Bone marrow (tissue), 2 donors: ENCODE data around the gene NSUN3.

Experiments used
- DNase-seq, 2 donors: peaks; one replicate each; lab custom pipeline; 2025; lab: John Stamatoyannopoulos, UW

NSUN3 gene

DNA sequence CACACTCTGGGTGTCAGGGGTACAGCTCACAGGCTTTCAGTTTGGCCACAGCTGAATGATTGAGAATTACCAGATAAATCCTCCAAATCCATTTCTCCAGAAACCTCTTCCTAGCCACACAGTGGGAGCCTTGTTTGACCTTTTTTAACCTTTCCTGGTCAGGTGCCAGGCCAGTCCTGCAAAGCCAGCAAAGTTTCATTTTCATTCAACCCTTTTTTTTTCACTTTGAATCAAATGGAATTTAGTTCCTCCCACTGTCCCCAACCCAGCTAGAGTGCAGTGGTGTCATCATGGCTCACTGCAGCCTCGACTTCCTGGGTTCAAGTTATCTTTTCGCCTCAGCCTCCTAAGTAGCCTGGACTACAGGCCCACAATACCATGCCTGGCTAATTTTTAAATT, 67.8 kb downstream of the NSUN3 start:
- no peak for DNase-seq

GRCh38 chr3:94132777-94133176, 69.9 kb downstream of the NSUN3 start:
- no peak for DNase-seq

- DNase-seq = no peak
Measured at GRCh38 chr3:94136133-94136532, 73.3 kb downstream of the NSUN3 start.

DNA sequence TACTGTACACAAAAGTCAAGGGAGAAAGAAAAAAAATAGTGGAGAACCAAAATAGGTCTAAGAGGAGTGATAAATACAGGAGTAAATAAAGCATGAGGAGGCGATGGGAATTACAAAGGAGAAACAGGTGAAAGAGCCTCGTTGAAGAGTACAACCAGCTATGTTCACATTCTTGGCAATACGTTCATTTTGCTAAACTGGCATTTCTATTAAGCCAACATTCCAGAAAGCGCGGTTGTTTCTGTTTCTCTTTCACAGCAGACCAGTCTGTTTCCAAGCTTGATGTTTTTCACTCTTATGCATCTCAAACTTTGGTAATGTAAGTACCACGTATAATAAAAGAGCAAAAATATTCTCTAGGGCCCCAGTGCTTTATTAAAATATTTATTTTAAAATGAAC, 74.5 kb downstream of the NSUN3 start:
- DNase-seq = no peak

DNA sequence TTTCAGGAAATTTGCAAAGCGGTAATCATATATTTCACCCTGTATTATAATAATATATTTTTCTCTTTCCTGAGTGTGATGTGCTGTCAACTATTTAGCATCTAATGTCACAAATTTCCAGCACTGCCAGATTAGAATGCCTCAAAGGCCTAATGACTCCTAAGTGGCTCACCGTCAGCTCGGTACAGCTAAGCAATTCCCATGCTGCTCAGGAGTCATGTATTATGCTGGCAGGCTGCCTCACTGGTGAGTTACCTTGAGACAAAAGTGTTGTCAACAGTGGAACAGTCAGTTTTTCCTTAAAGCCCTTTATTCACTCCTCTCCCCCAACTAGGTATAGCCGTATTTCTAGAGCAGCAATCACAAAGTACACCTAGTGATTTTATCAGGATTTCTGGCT, 83.6 kb downstream of the NSUN3 start:
- no peak for DNase-seq

DNA sequence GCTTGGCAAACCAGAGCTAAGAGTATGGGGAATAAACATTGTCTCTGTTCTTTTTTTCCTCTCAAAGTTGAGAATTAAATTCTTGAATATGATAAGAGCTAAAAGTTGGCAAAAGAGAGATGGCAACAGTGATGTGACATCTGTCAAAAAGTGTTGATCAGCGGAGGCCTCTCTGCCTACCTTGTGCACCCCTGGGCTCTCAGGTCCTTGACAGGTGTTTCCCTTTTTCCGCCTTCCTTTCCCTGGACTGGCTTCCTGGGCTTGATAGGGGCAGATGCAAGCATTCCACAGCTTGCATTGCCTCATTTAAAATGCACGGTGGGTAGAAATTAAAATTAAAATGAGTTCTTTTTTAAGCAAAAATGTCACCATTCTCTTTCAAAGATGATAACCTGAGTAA, 84.2 kb downstream of the NSUN3 start:
- no peak for DNase-seq

- no peak for DNase-seq
Measured at GRCh38 chr3:94150113-94150512, 87.3 kb downstream of the NSUN3 start.

DNA sequence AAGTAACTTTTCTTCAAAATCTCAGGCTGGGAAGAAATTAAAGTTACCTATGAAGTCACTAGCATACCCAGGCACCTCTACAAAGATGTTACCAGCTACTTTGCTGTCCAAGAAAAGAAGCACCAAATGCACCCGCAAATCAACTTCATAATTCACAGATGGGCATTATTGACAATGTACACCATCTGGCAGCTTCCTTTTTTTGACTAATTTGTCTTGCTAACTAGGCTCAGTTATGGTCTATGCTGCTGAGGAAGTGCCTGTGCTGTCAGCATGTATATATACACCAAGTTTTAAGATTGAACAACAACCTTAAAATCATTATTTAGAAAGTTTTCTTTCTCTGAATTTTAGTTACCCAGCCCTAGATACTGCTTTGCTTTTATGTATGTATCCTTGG, 93.8 kb downstream of the NSUN3 start:
- no peak for DNase-seq

- no peak for DNase-seq
Measured at GRCh38 chr3:94158512-94158911, 95.7 kb downstream of the NSUN3 start.

DNA sequence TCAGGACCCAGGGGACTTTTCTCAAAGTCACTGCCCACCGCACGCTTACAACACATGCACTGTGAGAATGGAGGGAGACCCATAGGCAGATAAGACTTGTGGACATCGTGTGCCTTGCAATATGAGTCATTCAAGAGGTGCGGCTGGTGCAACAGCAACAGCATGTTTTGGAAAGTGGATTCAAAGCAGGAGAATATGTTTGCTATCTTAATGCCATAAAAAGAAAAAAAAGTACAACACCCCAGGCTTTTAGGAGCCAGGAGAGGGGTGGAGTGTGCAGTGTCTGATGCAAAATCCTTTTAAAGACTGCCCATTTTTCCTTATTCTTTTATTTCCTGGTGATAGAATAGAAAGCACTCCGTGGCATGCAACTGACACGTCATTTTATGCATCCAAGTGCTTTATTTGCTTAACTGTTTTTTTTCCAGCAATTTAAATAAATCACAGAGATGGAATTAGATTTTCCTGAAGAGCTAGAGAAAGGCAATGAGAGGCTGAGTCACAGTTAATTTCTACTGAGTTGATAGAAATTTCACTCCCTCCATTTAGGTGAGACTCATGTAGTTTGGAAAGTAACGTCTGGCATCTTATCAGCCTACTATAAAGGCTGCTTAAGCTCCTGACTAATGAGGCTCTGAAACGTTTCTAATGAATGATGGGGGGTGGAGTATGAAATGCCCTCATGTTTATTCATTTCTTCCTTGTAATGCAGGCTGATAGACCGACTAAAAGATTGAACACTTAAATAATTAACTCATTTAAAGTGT, 96.4 kb downstream of the NSUN3 start:
- DNase-seq = no peak

- DNase-seq = no peak
Measured at GRCh38 chr3:94162700-94163099, 99.8 kb downstream of the NSUN3 start.

DNA sequence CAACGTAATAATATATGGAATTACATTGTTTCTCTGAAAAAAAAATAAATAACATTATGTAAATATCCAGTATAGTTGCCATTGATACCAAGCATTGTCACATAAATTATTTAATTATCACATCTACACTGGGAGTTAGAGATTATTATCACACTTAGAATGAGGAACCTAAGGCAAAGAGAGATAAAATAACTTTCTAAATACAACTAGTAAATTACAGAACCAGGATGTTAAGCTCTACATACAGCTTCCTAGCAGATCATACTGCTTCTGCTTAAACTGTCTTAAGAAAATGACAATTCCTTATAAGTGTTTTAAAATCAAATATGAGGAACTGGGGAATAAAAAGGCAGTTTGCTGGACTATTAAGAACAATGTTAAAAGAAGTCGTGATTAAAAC, 104.5 kb downstream of the NSUN3 start:
- no peak for DNase-seq

DNA sequence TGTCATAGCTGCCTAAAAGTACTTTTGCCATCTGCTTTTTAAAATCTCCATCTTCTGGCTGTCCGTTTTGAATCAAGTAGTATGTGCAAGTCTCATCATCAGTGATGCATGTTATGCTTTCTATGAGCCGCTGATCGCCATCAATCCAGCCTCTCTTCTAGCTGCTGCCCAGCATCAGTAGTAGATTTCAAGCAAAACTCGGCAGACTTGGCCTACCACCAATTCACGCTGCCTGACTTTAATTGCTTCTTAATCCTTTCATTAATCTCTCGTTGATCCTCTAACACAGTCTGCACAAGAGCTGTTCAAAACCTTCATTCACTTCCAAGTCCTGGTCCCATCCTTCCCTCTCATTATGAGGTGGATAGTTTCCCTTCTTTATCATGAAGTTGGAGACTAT, 104.9 kb downstream of the NSUN3 start:
- DNase-seq = no peak

DNA sequence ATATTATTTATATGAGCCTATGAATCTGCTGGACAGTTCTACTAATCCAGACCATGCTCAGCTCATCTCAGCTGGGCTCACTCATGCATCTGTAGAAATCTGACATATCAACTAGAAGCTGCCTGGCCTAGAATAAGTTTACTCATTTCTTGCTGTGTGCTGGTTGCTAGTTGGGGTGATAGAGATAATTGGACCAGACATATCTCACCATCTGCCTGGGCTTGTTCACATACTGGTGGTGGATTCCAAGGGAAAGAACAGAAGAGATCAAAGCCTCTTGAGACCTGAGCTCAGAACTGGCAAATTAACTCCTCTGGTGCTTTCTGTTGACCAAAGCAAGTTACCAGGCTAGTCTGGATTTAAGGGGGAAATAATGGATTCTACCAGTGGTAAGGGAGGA, 109.1 kb downstream of the NSUN3 start:
- no peak for DNase-seq

DNA sequence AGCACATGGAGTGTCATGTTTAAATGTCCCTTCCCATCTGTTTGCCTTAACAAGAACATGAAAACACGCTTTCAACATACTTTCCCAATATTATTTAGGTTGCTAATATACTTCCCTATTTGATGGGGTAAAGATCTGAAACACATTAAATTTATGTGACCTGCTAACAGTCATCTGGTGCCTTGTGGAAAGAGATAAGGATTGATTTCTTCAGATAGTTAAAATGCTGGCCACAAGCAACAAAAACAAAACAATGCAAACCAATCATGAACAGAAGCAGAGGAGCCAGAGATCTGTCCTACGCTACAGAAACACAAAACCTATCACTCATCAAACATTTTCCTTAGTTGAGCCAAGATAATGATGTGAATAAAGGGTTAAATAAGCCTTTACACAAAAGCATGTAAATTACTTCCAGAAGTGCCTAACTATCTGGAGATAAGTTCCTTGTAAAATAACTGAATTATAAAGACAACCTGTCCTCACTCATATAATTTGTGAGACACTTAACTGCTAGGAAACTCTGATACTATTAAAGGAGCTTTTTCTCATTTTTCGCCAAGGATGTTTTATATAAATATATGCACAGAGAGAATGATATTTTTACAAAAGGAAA, 109.9 kb downstream of the NSUN3 start:
- no peak for DNase-seq

DNA sequence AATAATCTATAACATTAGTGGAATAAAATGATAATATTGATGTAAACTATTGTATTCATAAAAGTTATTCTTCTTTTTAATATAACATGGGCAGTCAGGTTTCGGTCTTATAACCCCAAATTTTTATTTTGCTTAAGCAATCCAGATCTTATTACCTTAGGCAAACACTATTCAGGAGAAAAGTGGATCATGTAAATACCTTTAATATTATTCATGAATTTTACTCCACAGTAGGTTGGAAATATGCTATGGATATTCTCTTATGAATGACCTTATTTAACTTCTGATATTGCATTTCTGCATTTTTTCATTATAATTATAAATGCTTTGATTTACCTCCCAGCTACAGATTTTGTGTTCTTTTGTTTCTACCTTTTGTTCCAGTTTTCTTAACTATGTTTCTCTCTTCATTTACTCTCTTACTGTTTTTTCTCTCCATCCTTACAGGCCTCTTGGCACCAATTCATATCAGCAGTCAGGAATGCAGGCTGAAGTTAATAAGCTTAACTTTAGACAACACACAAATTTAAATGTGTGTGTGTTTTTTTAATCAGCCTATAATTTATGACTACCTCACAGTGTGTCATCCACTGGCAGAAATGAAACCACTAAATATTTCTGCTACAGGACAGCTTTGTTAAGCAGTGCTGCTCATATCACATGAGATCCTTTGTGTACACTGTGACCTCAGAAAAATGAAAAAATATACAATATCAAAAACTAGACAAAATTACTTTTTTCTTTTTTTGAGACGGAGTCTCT, 111.0 kb downstream of the NSUN3 start:
- no peak for DNase-seq

DNA sequence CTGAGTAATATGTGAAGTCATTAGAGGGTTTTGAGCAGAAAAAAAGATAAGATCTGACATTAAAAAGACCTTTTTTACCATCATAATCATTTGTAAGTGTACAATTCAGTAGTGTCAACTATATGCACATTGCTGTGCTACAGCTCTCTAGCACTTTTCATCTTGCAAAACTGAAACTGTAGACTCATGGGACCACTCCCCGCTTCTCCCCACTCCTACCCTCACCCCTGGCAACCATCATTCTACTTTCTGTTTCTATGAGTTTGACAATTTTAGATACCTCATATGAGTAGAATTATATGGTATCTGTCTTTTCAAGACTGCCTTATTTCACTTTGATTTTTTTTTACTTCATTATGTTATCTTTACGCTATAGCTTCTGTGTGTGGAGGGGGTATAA, 112.8 kb downstream of the NSUN3 start:
- no peak for DNase-seq

GRCh38 chr3:94176988-94177745, 114.3 kb downstream of the NSUN3 start:
- DNase-seq = no peak
